ENCODE results near the gene TECPR1.

Gene TECPR1

GRCh38 chr7:98284335-98285036 is 32.5 kb upstream of the TECPR1 start:
- DNase-seq (ENCODE audit: low read depth in 2 of 2) = no peak

- DNase-seq (ENCODE audit: low read depth in 2 of 2) = no peak
Measured at GRCh38 chr7:98283887-98284222, 31.8 kb upstream of the TECPR1 start.

DNA sequence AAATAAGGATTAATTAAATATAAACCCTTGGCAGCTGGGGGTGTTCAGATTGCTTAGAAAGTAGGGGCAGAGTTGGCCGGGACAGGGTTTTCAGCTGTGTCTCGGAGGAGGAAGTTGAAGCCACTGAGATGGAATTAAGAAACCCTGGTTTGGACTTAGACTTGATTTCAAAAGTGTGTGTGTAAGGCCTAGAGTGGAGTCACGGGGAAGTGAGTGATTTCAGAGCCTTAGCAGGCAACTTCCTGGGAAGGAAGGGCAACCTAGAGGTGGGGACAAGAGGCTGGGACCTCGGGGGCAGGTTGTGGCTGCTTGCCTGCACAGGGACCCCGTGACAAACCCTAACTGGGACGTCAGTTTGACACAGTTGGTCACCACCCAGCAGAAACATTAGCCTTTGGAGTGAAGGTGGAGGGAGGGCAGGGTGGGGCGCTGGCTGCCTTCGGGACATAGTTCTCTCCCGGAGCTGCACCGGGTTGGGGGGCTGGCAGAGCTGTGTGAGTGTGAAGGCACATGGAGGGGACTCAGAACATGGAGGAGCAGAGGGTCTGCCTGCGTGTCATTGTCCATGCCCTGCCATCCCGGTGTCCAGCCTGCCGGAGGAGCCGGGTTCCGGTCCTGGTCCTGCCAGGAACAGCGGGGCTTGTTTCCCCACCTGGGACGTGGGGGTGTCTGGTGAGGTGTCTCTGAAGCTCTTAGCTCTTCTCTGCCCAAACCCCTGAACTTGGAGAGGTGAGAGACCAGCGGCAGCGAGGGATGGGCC is 31.3 kb upstream of the TECPR1 start:
- DNase-seq (ENCODE audit: low read depth in 2 of 2) = no peak

- no peak for DNase-seq (ENCODE audit: low read depth in 2 of 2)
Measured at GRCh38 chr7:98282703-98283102, 30.7 kb upstream of the TECPR1 start.

DNA sequence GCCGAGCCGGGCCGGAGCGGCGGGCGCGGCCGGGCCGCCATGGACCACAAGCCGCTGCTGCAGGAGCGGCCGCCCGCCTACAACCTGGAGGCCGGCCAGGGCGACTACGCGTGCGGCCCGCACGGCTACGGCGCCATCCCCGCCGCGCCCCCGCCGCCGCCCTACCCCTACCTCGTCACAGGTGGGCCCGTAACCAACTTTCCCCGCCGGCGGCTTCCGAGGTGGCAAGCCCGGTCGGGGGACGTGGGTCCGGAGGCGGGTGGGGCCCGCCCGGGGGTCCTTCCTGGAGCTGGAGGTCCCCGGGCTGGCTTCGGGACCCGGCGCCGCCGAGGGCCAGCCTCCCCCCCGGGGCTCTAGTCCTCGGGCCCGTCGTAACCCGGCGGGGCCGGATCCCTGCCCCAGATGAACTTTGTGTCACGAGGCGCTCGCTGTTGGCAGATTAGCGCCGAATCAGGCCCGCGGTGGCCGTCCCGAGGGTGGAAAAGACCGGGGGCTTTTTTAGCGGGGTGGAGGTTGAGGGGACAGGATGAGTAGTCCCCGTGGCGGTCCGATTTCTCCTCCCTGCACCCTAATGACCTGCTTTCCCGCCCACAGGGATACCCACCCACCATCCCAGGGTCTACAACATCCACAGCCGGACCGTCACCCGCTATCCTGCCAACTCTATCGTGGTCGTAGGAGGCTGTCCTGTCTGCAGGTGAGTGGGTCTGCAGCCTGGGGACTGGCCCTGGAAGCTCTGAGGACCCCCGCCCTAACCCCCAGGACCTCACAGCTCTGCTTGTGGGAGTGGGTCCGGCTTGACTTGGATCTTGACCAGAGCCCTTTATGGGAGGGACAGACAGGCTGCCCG is 29.9 kb upstream of the TECPR1 start:
- peak in 1 of 2 donors; percentile 20 for DNase-seq (ENCODE audit: low read depth in 2 of 2)

DNA sequence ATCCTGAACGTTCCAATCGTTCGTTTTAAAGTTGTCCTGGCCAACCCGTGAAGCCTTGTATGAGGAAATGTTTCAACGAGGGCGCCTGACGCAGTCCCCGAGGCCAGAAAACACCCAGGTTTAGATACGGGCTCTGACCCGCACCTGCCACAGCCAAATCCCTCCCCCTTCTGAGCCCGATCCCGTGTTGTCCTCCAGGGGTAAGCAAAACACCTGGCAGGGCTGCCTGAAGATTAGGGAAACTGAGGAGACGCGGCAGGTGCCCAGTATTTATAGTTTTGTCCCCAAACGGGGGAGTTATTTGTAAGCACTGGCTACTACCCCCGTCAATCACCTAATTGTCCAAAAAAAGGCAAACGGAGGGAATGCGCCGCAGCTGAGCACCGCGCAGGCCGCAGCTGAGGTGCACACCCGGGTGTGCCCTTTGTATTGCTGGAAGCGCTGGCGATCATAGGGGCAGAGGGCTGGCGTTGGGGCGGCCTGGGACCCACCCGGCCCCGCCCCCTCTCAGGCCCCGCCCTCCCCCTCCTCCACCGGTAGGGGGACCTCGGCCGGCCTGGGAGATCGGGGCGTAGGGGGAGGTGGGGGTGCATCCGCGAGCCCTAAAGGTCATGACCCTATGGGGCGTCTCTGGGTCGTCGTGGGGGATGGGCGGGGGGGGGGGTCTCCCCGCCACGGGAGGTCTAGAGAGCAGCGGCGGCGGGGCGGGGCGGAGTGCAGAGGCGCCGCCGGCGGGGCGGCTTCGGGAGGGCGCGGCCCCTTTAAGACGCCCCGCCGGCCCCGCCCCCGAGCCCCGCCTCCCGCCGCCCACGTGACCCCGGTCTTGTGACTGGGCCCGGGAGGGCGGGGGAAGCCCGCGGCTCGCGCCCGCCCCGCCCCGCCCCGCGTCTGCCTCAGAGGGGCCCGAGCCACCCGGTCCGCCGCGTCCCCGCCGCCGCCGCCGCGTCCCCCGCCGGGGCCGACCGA is 29.0 kb upstream of the TECPR1 start, which contains the start of gene BRI3:
TSS of gene BRI3 (plus strand) at position 896 of the 966 bp plus-strand sequence. CDS start 110 bp downstream, outside the sequence.
- DNase-seq (ENCODE audit: low read depth in 2 of 2) = peak; percentile 92 to 94

GRCh38 chr7:98280296-98280695 is 28.3 kb upstream of the TECPR1 start:
- DNase-seq (ENCODE audit: low read depth in 2 of 2) = no peak

- no peak for DNase-seq (ENCODE audit: low read depth in 2 of 2)
Measured at GRCh38 chr7:98278936-98279335, 26.9 kb upstream of the TECPR1 start.

GRCh38 chr7:98278408-98278807 is 26.4 kb upstream of the TECPR1 start:
- DNase-seq (ENCODE audit: low read depth in 2 of 2) = no peak

- DNase-seq (ENCODE audit: low read depth in 2 of 2) = no peak
Measured at GRCh38 chr7:98276241-98276761, 24.3 kb upstream of the TECPR1 start.

DNA sequence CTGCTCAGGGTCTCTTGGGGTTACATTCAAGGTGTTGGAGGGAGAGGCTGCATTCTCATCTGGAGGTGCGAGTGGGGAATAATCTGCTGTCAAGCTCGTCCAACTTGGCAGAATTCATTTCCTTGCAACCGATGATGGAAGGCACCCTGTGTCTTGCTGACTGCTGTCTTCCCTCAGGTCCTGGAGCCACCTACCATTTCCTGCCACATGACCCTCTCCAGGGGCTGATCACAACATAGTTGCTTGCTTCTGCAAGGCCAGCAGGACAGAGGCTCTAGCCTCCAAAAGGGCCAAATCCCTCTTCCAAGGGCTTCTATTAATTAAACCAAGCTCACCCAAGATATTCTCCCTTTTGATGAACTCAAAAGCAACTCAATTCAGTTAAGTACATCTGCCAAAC is 15.3 kb upstream of the TECPR1 start:
- no peak for DNase-seq (ENCODE audit: low read depth in 2 of 2)

- no peak for DNase-seq (ENCODE audit: low read depth in 2 of 2)
Measured at GRCh38 chr7:98266840-98267239, 14.8 kb upstream of the TECPR1 start.

- no peak for DNase-seq (ENCODE audit: low read depth in 2 of 2)
Measured at GRCh38 chr7:98265841-98266271, 13.8 kb upstream of the TECPR1 start.

DNA sequence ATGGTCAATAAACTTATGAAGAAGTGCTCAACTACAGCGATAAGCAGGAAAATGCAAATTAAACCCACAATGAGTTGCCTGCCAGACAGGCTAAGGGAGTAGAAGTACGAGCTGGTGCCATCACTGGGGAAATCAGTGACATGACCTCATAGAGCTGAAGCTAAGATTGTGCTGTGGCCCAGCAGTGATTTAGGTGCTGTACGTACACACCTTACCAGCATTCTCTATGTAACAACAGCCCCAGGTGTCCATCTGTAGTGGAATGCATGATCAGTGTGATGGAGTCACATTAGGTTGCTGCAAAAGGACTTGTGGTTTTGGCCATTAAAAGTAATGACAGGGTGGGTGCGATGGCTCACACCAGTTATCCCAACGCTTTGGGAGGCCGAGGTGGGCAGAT is 5.7 kb upstream of the TECPR1 start:
- DNase-seq (ENCODE audit: low read depth in 2 of 2) = no peak

GRCh38 chr7:98256431-98256830 is 4.4 kb upstream of the TECPR1 start:
- no peak for DNase-seq (ENCODE audit: low read depth in 2 of 2)

DNA sequence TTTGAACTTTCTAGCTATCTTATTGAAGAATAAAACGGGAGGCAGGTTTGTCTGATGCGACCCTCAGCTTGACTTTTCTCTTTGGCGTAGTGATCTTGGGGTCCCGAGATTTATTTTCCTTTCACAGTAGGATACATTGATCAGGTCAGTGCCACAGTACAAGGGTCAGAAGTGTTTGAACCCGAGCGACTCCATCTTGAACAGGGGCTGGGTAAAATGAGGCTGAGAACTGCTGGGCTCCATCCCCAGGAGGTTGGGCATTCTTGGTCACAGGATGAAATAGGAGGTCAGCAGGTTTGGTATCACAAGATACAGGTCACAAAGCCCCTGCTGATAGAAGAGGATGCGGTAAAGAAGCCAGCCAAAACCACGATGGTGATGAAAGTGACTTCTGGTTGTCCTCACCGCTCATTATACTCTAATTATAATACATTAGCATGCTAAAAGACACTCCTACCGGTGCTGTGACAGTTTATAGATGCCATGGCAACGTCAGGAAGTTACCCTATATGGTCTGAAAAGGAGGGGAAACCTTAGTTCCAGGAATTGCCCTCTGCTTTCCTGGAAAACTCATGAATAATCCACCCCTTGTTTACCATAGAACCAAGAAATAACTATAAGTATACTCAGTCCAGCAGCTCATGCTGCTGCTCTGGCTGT is 3.0 kb upstream of the TECPR1 start:
- no peak for DNase-seq (ENCODE audit: low read depth in 2 of 2)

DNA sequence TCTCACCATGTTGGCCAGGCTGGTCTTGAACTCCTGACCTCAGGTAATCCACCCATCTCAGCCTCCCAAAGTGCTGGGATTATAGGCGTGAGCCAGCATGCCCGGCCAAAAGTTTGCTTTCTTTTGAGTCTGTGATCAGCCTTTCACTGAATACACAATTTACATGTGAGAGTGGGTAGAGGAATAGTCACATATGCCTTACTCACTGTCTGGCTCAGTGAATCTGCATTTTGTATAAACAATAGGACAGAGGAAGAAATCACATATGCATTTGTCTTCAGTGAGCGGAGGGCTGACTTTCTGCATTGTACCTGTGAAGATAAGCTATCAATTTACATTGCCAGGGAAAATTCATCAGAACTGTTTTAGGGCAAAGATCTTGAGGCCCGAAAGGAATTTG is 2.5 kb upstream of the TECPR1 start:
- no peak for DNase-seq (ENCODE audit: low read depth in 2 of 2)

- DNase-seq (ENCODE audit: low read depth in 2 of 2) = no peak
Measured at GRCh38 chr7:98252425-98253054, 508 bp upstream of the TECPR1 start.

GRCh38 chr7:98251231-98251600 is 816 bp downstream of the TECPR1 start:
- no peak for DNase-seq (ENCODE audit: low read depth in 2 of 2)

DNA sequence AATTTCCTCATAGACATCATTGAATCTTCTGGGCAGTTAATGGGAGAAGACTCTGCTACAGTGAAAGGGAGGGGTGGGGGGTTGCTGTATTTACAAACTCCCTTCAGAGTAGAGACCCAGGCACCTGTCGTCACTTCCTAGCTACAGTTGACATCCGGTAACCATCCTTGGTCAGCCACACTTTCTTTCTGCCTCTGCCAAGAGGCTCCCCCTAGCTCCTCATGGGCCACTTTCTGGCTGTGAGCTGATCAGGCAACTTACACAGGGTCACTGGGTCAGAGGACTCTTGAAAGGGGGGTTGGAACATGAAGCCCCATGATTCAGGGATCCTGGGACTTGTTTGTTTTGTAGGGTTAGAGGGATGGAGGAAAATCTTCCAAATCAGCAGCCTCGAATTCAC is 1.2 kb downstream of the TECPR1 start:
- peak; percentile 14 to 19 for DNase-seq (ENCODE audit: low read depth in 2 of 2)
